HG03520 (cell line): Measurements from ENCODE around the gene CHAC1.
"Not testable (repeated sequence)": the region's sequence is repeated elsewhere in the genome, so short reads cannot be mapped to it uniquely, and the experiment has no call there.

ENCODE experiments used
- ATAC-seq: cut with Tn5 transposase; IDR thresholded peaks from one replicate; pipeline ENCODE4 v1.9.1; 2021; ENCODE audit warnings: mild to moderate bottlenecking, moderate library complexity; ENCODE audit not compliant: unreplicated experiment

The CHAC1 gene

GRCh38 chr15:40936709-40937666, 16.3 kb upstream of the CHAC1 start:
- ATAC-seq: no peak

GRCh38 chr15:40937762-40938535, 15.3 kb upstream of the CHAC1 start:
- no peak for ATAC-seq

GRCh38 chr15:40938536-40938870, 14.8 kb upstream of the CHAC1 start:
- ATAC-seq: no peak

- ATAC-seq: no peak
Observed at GRCh38 chr15:40940296-40940801, 12.9 kb upstream of the CHAC1 start.

GRCh38 chr15:40941068-40941527, 12.2 kb upstream of the CHAC1 start:
- ATAC-seq: peak; percentile 3

- ATAC-seq: peak; percentile 73
Observed at GRCh38 chr15:40941528-40942336, 11.5 kb upstream of the CHAC1 start.

- ATAC-seq: no peak
Observed at GRCh38 chr15:40942337-40942854, 10.9 kb upstream of the CHAC1 start.

- no peak for ATAC-seq
Observed at GRCh38 chr15:40942878-40943277, 10.4 kb upstream of the CHAC1 start.

- no peak for ATAC-seq
Observed at GRCh38 chr15:40943764-40944365, 9.4 kb upstream of the CHAC1 start.

GRCh38 chr15:40944510-40945296, 8.6 kb upstream of the CHAC1 start:
- no peak for ATAC-seq

- no peak for ATAC-seq
Observed at GRCh38 chr15:40948706-40949473, 4.4 kb upstream of the CHAC1 start.

GRCh38 chr15:40949756-40950207, 3.5 kb upstream of the CHAC1 start:
- no peak for ATAC-seq

- ATAC-seq: no peak
Observed at GRCh38 chr15:40951764-40952163, 1.5 kb upstream of the CHAC1 start.

GRCh38 chr15:40952301-40952900, 870 bp upstream of the CHAC1 start:
- ATAC-seq: no peak

- ATAC-seq: no peak
Observed at GRCh38 chr15:40953713-40954074, 423 bp downstream of the CHAC1 start.

GRCh38 chr15:40954158-40954848, 1.0 kb downstream of the CHAC1 start:
- ATAC-seq: not testable (repeated sequence)

GRCh38 chr15:40955141-40955903, 2.1 kb downstream of the CHAC1 start:
- ATAC-seq: no peak
